GM23338 (cell line): ENCODE measurements around the gene CKB. TPM values are rescaled to one million over a fixed set of nuclear protein-coding genes. Genes with fewer than 3 reads are reported as not detected.

Experiments
- ATAC-seq: fragments of 200-7000 bp; cut with Tn5 transposase; 3 replicates; pipeline ENCODE4 v1.9.1; 2020
- DNase-seq: peaks from one replicate; pipeline ENCODE4 v3.0.0-alpha.2; 2015; ENCODE audit warnings: low spot score
- H2AFZ ChIP-seq: fragments of 200-600 bp; sonication (generic); 2 replicates; pipeline ENCODE4 v1.8.0; 2016; ENCODE audit warnings: antibody characterized with exemption, mild to moderate bottlenecking, moderate library complexity
- H3F3A ChIP-seq: fragments of 200-600 bp; sonication (generic); replicated peaks from 2 replicates; pipeline ENCODE4 v1.8.0; 2017; ENCODE audit warnings: antibody characterized with exemption, mixed run types, low read depth
- H3K27ac ChIP-seq: fragments of 200-600 bp; sonication (generic); 2 replicates; pipeline ENCODE4 v1.6.1; 2016; ENCODE audit warnings: low read depth
- H3K27me3 ChIP-seq: fragments of 200-600 bp; sonication (generic); 2 replicates; pipeline ENCODE4 v1.8.0; 2016; ENCODE audit warnings: mild to moderate bottlenecking, mixed run types, moderate library complexity; ENCODE audit not compliant: insufficient read depth
- H3K36me3 ChIP-seq: fragments of 200-600 bp; sonication (generic); 2 replicates; pipeline ENCODE4 v1.8.0; 2016; ENCODE audit warnings: mild to moderate bottlenecking; ENCODE audit not compliant: insufficient read depth
- H3K4me1 ChIP-seq: fragments of 200-600 bp; sonication (generic); 2 replicates; pipeline ENCODE4 v1.8.0; 2016; ENCODE audit warnings: mild to moderate bottlenecking, moderate library complexity; ENCODE audit not compliant: insufficient read depth
- H3K4me2 ChIP-seq: fragments of 200-600 bp; sonication (generic); 2 replicates; pipeline ENCODE4 v1.7.1; 2017; ENCODE audit warnings: mixed run types
- H3K4me3 ChIP-seq: fragments of 200-600 bp; sonication (generic); 2 replicates; pipeline ENCODE4 v1.6.1; 2016; ENCODE audit warnings: mixed run types
- H3K79me2 ChIP-seq: fragments of 200-600 bp; sonication (generic); replicated peaks from 2 replicates; pipeline ENCODE4 v1.8.0; 2017; ENCODE audit warnings: mild to moderate bottlenecking; ENCODE audit not compliant: insufficient read depth
- H3K9me2 ChIP-seq: fragments of 200-600 bp; sonication (generic); 2 replicates; pipeline ENCODE4 v1.8.0; 2017; ENCODE audit not compliant: insufficient read depth
- H4K20me1 ChIP-seq: fragments of 200-600 bp; sonication (generic); replicated peaks from 2 replicates; pipeline ENCODE4 v1.8.0; 2017; ENCODE audit warnings: mild to moderate bottlenecking; ENCODE audit not compliant: insufficient read depth
- H3K27ac Mint-ChIP-seq: 2 replicates; pipeline ENCODE4 v1.8.0; 2020; ENCODE audit warnings: inconsistent platforms, mild to moderate bottlenecking, moderate library complexity, mixed read lengths
- H3K27me3 Mint-ChIP-seq: 3 replicates; pipeline ENCODE4 v1.8.0; 2022; ENCODE audit warnings: low read depth, mild to moderate bottlenecking, moderate library complexity, mixed read lengths, inconsistent platforms; ENCODE audit not compliant: insufficient read depth, poor library complexity
- H3K36me3 Mint-ChIP-seq: 3 replicates; pipeline ENCODE4 v1.8.0; 2021; ENCODE audit warnings: low read depth, mild to moderate bottlenecking, inconsistent platforms, moderate library complexity, mixed read lengths
- H3K4me1 Mint-ChIP-seq: 3 replicates; pipeline ENCODE4 v1.8.0; 2020; ENCODE audit warnings: mild to moderate bottlenecking, inconsistent platforms, mixed read lengths
- H3K4me3 Mint-ChIP-seq: 3 replicates; pipeline ENCODE4 v1.8.0; 2021; ENCODE audit warnings: moderate library complexity, mild to moderate bottlenecking, inconsistent platforms, mixed read lengths
- H3K9me3 Mint-ChIP-seq: 3 replicates; pipeline ENCODE4 v1.8.0; 2020; ENCODE audit warnings: moderate library complexity, mild to moderate bottlenecking, inconsistent platforms, mixed read lengths
- CREB1 ChIP-seq: fragments of 250-450 bp; sonication (Bioruptor Pico); IDR thresholded peaks from 2 replicates; pipeline ENCODE4 v1.5.0; 2020; ENCODE audit warnings: low read depth, mild to moderate bottlenecking, moderate library complexity
- ETS1 ChIP-seq: IDR thresholded peaks from 2 replicates; pipeline ENCODE4 v1.6.1; 2016; ENCODE audit warnings: antibody characterized with exemption
- EZH2 ChIP-seq: fragments of 200-600 bp; sonication (generic); IDR thresholded peaks from one replicate; pipeline ENCODE4 v1.8.0; 2017; ENCODE audit warnings: antibody characterized with exemption, mild to moderate bottlenecking, low read depth; ENCODE audit not compliant: unreplicated experiment
- EZH2phosphoT487 ChIP-seq: fragments of 200-600 bp; sonication (generic); IDR thresholded peaks from one replicate; pipeline ENCODE4 v1.8.1; 2018; ENCODE audit warnings: antibody characterized with exemption; ENCODE audit not compliant: unreplicated experiment
- JUNB ChIP-seq: IDR thresholded peaks from one replicate; pipeline ENCODE4 v1.6.1; 2016; ENCODE audit warnings: antibody characterized with exemption; ENCODE audit not compliant: unreplicated experiment
- NANOG ChIP-seq: IDR thresholded peaks from 2 replicates; pipeline ENCODE4 v1.6.1; 2016; ENCODE audit warnings: antibody characterized with exemption, borderline replicate concordance
- POLR2AphosphoS5 ChIP-seq: IDR thresholded peaks from 2 replicates; pipeline ENCODE4 v1.6.1; 2016; ENCODE audit warnings: antibody characterized with exemption, low read depth
- STAT1 ChIP-seq: IDR thresholded peaks from one replicate; pipeline ENCODE4 v1.6.1; 2016; ENCODE audit warnings: antibody characterized with exemption; ENCODE audit not compliant: unreplicated experiment
- ZNF114 ChIP-seq: fragments of 250-450 bp; sonication (Bioruptor Pico); IDR thresholded peaks from 2 replicates; pipeline ENCODE4 v1.5.0; 2020; ENCODE audit warnings: mild to moderate bottlenecking, moderate library complexity
- ZNF331 ChIP-seq: fragments of 250-450 bp; sonication (Bioruptor Pico); IDR thresholded peaks from 2 replicates; pipeline ENCODE4 v1.5.0; 2020; ENCODE audit warnings: low read depth, mild to moderate bottlenecking, moderate library complexity
- polyA plus RNA-seq: library from polyadenylated mRNA; unstranded; fragments of >200 nt; fragmentation: Nextera tagmentation; extraction: Ambion mirVana; gene quantifications from 2 replicates; pipeline ENCODE4 v1.2.1, GENCODE V29; 2016
- total RNA-seq: library from RNA; depleted of rRNA; stranded (reverse); fragments of >200 nt; shearing (Covaris generic); gene quantifications from 2 replicates; pipeline ENCODE4 v1.2.3, GENCODE V29; 2014
- TF ChIP-seq, protein P1 (sequence below), 2 experiments: fragments of 200-600 bp in 1 of 2; sonication (generic) in 1 of 2; conservative IDR thresholded peaks; 2 replicates each; pipeline versions ENCODE4 v1.5.1 to v1.6.1; 2016 to 2017; ENCODE audit warnings: antibody characterized with exemption in 2 of 2, low read depth in 2 of 2, mild to moderate bottlenecking in 2 of 2, moderate library complexity in 1 of 2
- TF ChIP-seq, protein P2 (sequence below): fragments of 250-450 bp; sonication (Bioruptor Pico); IDR thresholded peaks from 2 replicates; pipeline ENCODE4 v1.5.0; 2020; ENCODE audit warnings: mild to moderate bottlenecking, moderate library complexity
- TF ChIP-seq, protein P3 (sequence below): IDR thresholded peaks from one replicate; pipeline ENCODE4 v1.6.1; 2018; ENCODE audit warnings: antibody characterized with exemption; ENCODE audit not compliant: unreplicated experiment

Gene CKB
- total and polyA plus RNA-seq, 2 experiments from 2014 or later, result 604 to 852 TPM

- H3K27me3 ChIP-seq, result no peaks in the 10 kb centered on the region
- no peaks in the 10 kb centered on the region for H3K9me2 ChIP-seq
- ATAC-seq (no peak), DNase-seq (no peak)
- Mint-ChIP-seq H3K36me3 (peaks cover 4% of the 10 kb centered on the region; the same call in 1 of the 3 replicates), H3K9me3 (no peaks in the 10 kb centered on the region; the same call in 2 of the 3 replicates), H3K4me1 (peaks cover 16% of the 10 kb centered on the region), H3K4me3 (no peak overlapping the region), H3K27ac (no peak overlapping the region), H3K27me3 (peaks cover 14% of the 10 kb centered on the region)
- H4K20me1 ChIP-seq, result peaks cover 10% of the 10 kb centered on the region
- TF ChIP-seq ZNF114 (no peak), ZNF331 (CRISPR knock-in tag) (no peak), EZH2phosphoT487 (no peak), CREB1 (CRISPR knock-in tag) (no peak), POLR2AphosphoS5 (no peak), JUNB (no peak), EZH2 (no peak), NANOG (no peak), ETS1 (no peak), STAT1 (no peak)
- TF ChIP-seq, protein P1, sequence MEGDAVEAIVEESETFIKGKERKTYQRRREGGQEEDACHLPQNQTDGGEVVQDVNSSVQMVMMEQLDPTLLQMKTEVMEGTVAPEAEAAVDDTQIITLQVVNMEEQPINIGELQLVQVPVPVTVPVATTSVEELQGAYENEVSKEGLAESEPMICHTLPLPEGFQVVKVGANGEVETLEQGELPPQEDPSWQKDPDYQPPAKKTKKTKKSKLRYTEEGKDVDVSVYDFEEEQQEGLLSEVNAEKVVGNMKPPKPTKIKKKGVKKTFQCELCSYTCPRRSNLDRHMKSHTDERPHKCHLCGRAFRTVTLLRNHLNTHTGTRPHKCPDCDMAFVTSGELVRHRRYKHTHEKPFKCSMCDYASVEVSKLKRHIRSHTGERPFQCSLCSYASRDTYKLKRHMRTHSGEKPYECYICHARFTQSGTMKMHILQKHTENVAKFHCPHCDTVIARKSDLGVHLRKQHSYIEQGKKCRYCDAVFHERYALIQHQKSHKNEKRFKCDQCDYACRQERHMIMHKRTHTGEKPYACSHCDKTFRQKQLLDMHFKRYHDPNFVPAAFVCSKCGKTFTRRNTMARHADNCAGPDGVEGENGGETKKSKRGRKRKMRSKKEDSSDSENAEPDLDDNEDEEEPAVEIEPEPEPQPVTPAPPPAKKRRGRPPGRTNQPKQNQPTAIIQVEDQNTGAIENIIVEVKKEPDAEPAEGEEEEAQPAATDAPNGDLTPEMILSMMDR (conservative IDR thresholded peaks at IDR 0.05; ENCODE audit: low read depth in 2 of 2), result no peak
- TF ChIP-seq, protein P2, sequence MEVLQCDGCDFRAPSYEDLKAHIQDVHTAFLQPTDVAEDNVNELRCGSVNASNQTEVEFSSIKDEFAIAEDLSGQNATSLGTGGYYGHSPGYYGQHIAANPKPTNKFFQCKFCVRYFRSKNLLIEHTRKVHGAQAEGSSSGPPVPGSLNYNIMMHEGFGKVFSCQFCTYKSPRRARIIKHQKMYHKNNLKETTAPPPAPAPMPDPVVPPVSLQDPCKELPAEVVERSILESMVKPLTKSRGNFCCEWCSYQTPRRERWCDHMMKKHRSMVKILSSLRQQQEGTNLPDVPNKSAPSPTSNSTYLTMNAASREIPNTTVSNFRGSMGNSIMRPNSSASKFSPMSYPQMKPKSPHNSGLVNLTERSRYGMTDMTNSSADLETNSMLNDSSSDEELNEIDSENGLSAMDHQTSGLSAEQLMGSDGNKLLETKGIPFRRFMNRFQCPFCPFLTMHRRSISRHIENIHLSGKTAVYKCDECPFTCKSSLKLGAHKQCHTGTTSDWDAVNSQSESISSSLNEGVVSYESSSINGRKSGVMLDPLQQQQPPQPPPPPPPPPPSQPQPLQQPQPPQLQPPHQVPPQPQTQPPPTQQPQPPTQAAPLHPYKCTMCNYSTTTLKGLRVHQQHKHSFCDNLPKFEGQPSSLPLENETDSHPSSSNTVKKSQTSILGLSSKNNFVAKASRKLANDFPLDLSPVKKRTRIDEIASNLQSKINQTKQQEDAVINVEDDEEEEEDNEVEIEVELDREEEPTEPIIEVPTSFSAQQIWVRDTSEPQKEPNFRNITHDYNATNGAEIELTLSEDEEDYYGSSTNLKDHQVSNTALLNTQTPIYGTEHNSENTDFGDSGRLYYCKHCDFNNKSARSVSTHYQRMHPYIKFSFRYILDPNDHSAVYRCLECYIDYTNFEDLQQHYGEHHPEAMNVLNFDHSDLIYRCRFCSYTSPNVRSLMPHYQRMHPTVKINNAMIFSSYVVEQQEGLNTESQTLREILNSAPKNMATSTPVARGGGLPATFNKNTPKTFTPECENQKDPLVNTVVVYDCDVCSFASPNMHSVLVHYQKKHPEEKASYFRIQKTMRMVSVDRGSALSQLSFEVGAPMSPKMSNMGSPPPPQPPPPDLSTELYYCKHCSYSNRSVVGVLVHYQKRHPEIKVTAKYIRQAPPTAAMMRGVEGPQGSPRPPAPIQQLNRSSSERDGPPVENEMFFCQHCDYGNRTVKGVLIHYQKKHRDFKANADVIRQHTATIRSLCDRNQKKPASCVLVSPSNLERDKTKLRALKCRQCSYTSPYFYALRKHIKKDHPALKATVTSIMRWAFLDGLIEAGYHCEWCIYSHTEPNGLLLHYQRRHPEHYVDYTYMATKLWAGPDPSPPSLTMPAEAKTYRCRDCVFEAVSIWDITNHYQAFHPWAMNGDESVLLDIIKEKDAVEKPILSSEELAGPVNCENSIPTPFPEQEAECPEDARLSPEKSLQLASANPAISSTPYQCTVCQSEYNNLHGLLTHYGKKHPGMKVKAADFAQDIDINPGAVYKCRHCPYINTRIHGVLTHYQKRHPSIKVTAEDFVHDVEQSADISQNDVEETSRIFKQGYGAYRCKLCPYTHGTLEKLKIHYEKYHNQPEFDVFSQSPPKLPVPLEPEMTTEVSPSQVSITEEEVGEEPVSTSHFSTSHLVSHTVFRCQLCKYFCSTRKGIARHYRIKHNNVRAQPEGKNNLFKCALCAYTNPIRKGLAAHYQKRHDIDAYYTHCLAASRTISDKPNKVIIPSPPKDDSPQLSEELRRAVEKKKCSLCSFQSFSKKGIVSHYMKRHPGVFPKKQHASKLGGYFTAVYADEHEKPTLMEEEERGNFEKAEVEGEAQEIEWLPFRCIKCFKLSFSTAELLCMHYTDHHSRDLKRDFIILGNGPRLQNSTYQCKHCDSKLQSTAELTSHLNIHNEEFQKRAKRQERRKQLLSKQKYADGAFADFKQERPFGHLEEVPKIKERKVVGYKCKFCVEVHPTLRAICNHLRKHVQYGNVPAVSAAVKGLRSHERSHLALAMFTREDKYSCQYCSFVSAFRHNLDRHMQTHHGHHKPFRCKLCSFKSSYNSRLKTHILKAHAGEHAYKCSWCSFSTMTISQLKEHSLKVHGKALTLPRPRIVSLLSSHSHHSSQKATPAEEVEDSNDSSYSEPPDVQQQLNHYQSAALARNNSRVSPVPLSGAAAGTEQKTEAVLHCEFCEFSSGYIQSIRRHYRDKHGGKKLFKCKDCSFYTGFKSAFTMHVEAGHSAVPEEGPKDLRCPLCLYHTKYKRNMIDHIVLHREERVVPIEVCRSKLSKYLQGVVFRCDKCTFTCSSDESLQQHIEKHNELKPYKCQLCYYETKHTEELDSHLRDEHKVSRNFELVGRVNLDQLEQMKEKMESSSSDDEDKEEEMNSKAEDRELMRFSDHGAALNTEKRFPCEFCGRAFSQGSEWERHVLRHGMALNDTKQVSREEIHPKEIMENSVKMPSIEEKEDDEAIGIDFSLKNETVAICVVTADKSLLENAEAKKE (CRISPR knock-in tag), result no peak
- TF ChIP-seq, protein P3, sequence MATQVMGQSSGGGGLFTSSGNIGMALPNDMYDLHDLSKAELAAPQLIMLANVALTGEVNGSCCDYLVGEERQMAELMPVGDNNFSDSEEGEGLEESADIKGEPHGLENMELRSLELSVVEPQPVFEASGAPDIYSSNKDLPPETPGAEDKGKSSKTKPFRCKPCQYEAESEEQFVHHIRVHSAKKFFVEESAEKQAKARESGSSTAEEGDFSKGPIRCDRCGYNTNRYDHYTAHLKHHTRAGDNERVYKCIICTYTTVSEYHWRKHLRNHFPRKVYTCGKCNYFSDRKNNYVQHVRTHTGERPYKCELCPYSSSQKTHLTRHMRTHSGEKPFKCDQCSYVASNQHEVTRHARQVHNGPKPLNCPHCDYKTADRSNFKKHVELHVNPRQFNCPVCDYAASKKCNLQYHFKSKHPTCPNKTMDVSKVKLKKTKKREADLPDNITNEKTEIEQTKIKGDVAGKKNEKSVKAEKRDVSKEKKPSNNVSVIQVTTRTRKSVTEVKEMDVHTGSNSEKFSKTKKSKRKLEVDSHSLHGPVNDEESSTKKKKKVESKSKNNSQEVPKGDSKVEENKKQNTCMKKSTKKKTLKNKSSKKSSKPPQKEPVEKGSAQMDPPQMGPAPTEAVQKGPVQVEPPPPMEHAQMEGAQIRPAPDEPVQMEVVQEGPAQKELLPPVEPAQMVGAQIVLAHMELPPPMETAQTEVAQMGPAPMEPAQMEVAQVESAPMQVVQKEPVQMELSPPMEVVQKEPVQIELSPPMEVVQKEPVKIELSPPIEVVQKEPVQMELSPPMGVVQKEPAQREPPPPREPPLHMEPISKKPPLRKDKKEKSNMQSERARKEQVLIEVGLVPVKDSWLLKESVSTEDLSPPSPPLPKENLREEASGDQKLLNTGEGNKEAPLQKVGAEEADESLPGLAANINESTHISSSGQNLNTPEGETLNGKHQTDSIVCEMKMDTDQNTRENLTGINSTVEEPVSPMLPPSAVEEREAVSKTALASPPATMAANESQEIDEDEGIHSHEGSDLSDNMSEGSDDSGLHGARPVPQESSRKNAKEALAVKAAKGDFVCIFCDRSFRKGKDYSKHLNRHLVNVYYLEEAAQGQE, result no peak
- H3K4me2 ChIP-seq, result no peak overlapping the region
- peaks cover 4% of the 10 kb centered on the region; the same call in 1 of the 2 replicates for H3K4me1 ChIP-seq
- H3K4me3 ChIP-seq, result no peak overlapping the region
- H3K79me2 ChIP-seq, result peaks cover 22% of the 10 kb centered on the region
- no peak overlapping the region for H2AFZ ChIP-seq
- no peak overlapping the region for H3K27ac ChIP-seq
- no peaks in the 10 kb centered on the region for H3K36me3 ChIP-seq
- 0 out of 2 replicates have a peak, but pooled peaks cover 6% of the 10 kb centered on the region for H3F3A ChIP-seq
Measured at GRCh38 chr14:103532216-103533136, 9.8 kb upstream of the CKB start.
